GM19438 (cell line): ENCODE measurements around the gene ADAMTS4.

ENCODE experiments used
- ATAC-seq: cut with Tn5 transposase; IDR thresholded peaks from one replicate; pipeline ENCODE4 v1.9.1; 2021; ENCODE audit warnings: low read depth; ENCODE audit not compliant: unreplicated experiment

Gene ADAMTS4

GRCh38 chr1:161222175-161223019 is 23.5 kb upstream of the ADAMTS4 start:
- ATAC-seq, result no peak

GRCh38 chr1:161220002-161220401 is 21.1 kb upstream of the ADAMTS4 start:
- no peak for ATAC-seq

- ATAC-seq, result no peak
These were observed 20.4 kb upstream of the ADAMTS4 start for GRCh38 chr1:161219078-161219892.

GRCh38 chr1:161218301-161219077 is 19.6 kb upstream of the ADAMTS4 start:
- no peak for ATAC-seq

- ATAC-seq, result no peak
These were observed 19.0 kb upstream of the ADAMTS4 start for GRCh38 chr1:161217831-161218230.

GRCh38 chr1:161216945-161217712 is 18.3 kb upstream of the ADAMTS4 start:
- peak; percentile 92 for ATAC-seq

GRCh38 chr1:161215076-161215475 is 16.2 kb upstream of the ADAMTS4 start, which contains the start of gene FCER1G:
Gene FCER1G (plus strand): TSS chr1:161215295. CDS start chr1:161215322, 27 bp downstream.
- no peak for ATAC-seq

- no peak for ATAC-seq
These were observed 15.5 kb upstream of the ADAMTS4 start for GRCh38 chr1:161214369-161214768.

GRCh38 chr1:161209790-161210409 is 11.0 kb upstream of the ADAMTS4 start:
- peak; percentile 81 for ATAC-seq

GRCh38 chr1:161207173-161207572 is 8.3 kb upstream of the ADAMTS4 start:
- no peak for ATAC-seq

GRCh38 chr1:161206411-161207140 is 7.7 kb upstream of the ADAMTS4 start:
- ATAC-seq, result no peak

GRCh38 chr1:161201836-161202712 is 3.2 kb upstream of the ADAMTS4 start, which contains the start of gene NDUFS2:
Gene NDUFS2 (plus strand): TSS chr1:161202367. CDS start chr1:161202386, 19 bp downstream.
- ATAC-seq, result peak; percentile 97

GRCh38 chr1:161200992-161201835 is 2.4 kb upstream of the ADAMTS4 start:
- no peak for ATAC-seq

- ATAC-seq, result no peak
These were observed 1.7 kb upstream of the ADAMTS4 start for GRCh38 chr1:161200421-161200991.

- no peak for ATAC-seq
These were observed 769 bp upstream of the ADAMTS4 start for GRCh38 chr1:161199506-161200139.
